ENCODE data around the gene ITM2A. TPM values are rescaled to one million over a fixed set of nuclear protein-coding genes. Genes with fewer than 3 reads are reported as not detected.

ITM2A gene
- total RNA-seq, 1 donor, result not detected

GRCh38 chrX:79412166-79412565, 45.0 kb upstream of the ITM2A start:
- no peak for DNase-seq (ENCODE audit: insufficient read length, low spot score, missing footprints)
- Histone ChIP-seq H3K27me3 (ENCODE audit: insufficient read depth, low read length) (no peaks in the 10 kb centered on the region), H4K20me1 (ENCODE audit: insufficient read depth, low read length) (no peaks in the 10 kb centered on the region), H2AFZ (ENCODE audit: low read length) (no peak overlapping the region), H3K27ac (ENCODE audit: low read depth, low read length) (no peak overlapping the region), H3K4me3 (ENCODE audit: insufficient read depth, low read length) (no peak overlapping the region), H3K79me2 (ENCODE audit: insufficient read depth, low read length) (no peaks in the 10 kb centered on the region), H3K4me1 (ENCODE audit: insufficient read depth, low read length) (no peaks in the 10 kb centered on the region), H3K9me3 (ENCODE audit: low read depth, low read length) (no peaks in the 10 kb centered on the region), H3K4me2 (ENCODE audit: insufficient read depth, low read length) (no peak overlapping the region), H3K36me3 (ENCODE audit: insufficient read depth, low read length) (no peaks in the 10 kb centered on the region)
- TF ChIP-seq, protein P1, sequence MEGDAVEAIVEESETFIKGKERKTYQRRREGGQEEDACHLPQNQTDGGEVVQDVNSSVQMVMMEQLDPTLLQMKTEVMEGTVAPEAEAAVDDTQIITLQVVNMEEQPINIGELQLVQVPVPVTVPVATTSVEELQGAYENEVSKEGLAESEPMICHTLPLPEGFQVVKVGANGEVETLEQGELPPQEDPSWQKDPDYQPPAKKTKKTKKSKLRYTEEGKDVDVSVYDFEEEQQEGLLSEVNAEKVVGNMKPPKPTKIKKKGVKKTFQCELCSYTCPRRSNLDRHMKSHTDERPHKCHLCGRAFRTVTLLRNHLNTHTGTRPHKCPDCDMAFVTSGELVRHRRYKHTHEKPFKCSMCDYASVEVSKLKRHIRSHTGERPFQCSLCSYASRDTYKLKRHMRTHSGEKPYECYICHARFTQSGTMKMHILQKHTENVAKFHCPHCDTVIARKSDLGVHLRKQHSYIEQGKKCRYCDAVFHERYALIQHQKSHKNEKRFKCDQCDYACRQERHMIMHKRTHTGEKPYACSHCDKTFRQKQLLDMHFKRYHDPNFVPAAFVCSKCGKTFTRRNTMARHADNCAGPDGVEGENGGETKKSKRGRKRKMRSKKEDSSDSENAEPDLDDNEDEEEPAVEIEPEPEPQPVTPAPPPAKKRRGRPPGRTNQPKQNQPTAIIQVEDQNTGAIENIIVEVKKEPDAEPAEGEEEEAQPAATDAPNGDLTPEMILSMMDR (IDR thresholded peaks at IDR 0.05; ENCODE audit: extremely low read depth, low read depth, low read length), result no peak

DNA sequence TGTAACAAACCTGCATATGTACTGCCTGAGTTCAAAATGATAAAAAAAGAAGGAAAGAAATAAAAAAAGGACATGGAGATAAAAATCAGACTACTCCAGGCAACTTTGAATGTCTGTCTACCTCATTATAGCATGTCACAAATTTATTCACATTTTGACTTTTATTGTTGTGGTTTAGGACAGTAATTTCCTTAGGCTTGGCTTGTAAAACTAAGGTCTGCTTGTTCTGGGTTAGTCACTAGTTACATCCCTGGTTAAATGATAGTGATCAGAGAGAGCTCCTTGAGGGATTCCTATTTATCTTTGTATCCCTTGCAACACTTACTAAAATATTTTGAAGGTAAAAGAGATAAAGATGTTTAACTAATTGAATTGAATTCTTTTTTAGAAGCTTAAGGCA, 42.5 kb upstream of the ITM2A start:
- Histone ChIP-seq H3K79me2 (ENCODE audit: insufficient read depth, low read length) (no peaks in the 10 kb centered on the region), H3K4me3 (ENCODE audit: insufficient read depth, low read length) (no peak overlapping the region), H3K27ac (ENCODE audit: low read depth, low read length) (no peak overlapping the region), H3K36me3 (ENCODE audit: insufficient read depth, low read length) (no peaks in the 10 kb centered on the region), H2AFZ (ENCODE audit: low read length) (no peak overlapping the region), H3K9me3 (ENCODE audit: low read depth, low read length) (no peaks in the 10 kb centered on the region), H3K4me1 (ENCODE audit: insufficient read depth, low read length) (no peaks in the 10 kb centered on the region), H3K27me3 (ENCODE audit: insufficient read depth, low read length) (no peaks in the 10 kb centered on the region), H3K4me2 (ENCODE audit: insufficient read depth, low read length) (no peak overlapping the region), H4K20me1 (ENCODE audit: insufficient read depth, low read length) (no peaks in the 10 kb centered on the region)
- TF ChIP-seq, protein P1 (IDR thresholded peaks at IDR 0.05; ENCODE audit: extremely low read depth, low read depth, low read length), result no peak
- no peak for DNase-seq (ENCODE audit: insufficient read length, low spot score, missing footprints)

DNA sequence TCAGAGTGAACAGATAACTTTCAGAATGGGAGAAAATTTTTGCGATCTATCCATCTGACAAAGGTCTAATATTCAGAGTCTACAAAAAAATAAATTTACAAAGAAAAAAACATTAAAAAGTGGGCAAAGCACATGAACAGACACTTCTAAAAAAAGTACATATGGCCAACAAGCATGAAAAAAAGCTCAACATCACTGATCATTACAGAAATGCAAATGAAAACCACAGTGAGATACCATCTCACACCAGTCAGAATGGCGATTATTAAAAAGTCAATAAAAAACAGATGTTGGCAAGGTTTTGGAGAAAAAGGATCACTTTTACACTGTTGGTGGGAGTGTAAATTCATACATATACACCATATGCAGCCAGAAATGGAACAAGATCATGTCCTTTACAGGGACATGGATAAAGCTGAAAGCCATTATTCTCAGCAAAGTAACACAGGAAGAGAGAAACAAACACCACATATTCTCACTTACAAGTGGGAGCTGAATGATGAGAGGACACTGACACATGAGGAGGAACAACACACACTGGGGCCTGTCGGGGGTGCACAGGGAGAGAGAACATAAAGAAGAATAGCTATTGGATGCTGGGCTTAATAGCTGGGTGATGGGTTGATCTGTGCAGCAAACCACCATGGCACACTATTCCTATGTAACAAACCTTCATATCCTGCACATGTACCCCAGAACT, 41.6 kb upstream of the ITM2A start:
- no peaks in the 10 kb centered on the region for H3K9me3 ChIP-seq (ENCODE audit: low read depth, low read length)
- no peaks in the 10 kb centered on the region for H3K79me2 ChIP-seq (ENCODE audit: insufficient read depth, low read length)
- H3K36me3 ChIP-seq (ENCODE audit: insufficient read depth, low read length), result no peaks in the 10 kb centered on the region
- no peak overlapping the region for H2AFZ ChIP-seq (ENCODE audit: low read length)
- no peak overlapping the region for H3K27ac ChIP-seq (ENCODE audit: low read depth, low read length)
- H3K4me3 ChIP-seq (ENCODE audit: insufficient read depth, low read length), result no peak overlapping the region
- no peak overlapping the region for H3K4me2 ChIP-seq (ENCODE audit: insufficient read depth, low read length)
- TF ChIP-seq, protein P1 (IDR thresholded peaks at IDR 0.05; ENCODE audit: extremely low read depth, low read depth, low read length), result no peak
- no peaks in the 10 kb centered on the region for H4K20me1 ChIP-seq (ENCODE audit: insufficient read depth, low read length)
- H3K4me1 ChIP-seq (ENCODE audit: insufficient read depth, low read length), result no peaks in the 10 kb centered on the region
- no peaks in the 10 kb centered on the region for H3K27me3 ChIP-seq (ENCODE audit: insufficient read depth, low read length)
- no peak for DNase-seq (ENCODE audit: insufficient read length, low spot score, missing footprints)

DNA sequence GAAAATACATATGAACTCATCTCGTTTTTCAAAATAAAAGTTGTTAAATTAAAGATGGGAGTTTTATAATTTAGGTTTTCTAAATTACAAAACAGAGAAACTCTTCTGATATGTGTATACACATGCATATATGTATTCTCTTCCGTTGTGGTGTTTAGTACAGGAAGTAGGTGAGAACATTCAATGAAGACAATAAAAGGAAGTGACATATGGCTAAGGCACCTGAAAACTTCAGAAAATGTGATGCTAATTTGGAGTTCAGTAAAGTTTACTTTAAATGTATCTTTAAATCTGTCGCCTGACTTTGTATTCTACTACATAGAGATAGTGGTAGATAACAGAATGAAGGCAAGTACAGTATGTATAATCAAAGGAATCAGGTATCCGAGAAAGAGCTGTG, 33.5 kb upstream of the ITM2A start:
- H3K4me2 ChIP-seq (ENCODE audit: insufficient read depth, low read length), result no peak overlapping the region
- H3K27me3 ChIP-seq (ENCODE audit: insufficient read depth, low read length), result no peaks in the 10 kb centered on the region
- no peaks in the 10 kb centered on the region for H3K79me2 ChIP-seq (ENCODE audit: insufficient read depth, low read length)
- no peak overlapping the region for H3K4me3 ChIP-seq (ENCODE audit: insufficient read depth, low read length)
- no peak overlapping the region for H3K27ac ChIP-seq (ENCODE audit: low read depth, low read length)
- no peaks in the 10 kb centered on the region for H3K36me3 ChIP-seq (ENCODE audit: insufficient read depth, low read length)
- no peak for DNase-seq (ENCODE audit: insufficient read length, low spot score, missing footprints)
- no peaks in the 10 kb centered on the region for H4K20me1 ChIP-seq (ENCODE audit: insufficient read depth, low read length)
- no peak overlapping the region for H2AFZ ChIP-seq (ENCODE audit: low read length)
- TF ChIP-seq, protein P1 (IDR thresholded peaks at IDR 0.05; ENCODE audit: extremely low read depth, low read depth, low read length), result no peak
- no peaks in the 10 kb centered on the region for H3K4me1 ChIP-seq (ENCODE audit: insufficient read depth, low read length)
- H3K9me3 ChIP-seq (ENCODE audit: low read depth, low read length), result no peaks in the 10 kb centered on the region

All from osteoblast (primary cell).